Epithelial cell of proximal tubule (primary cell): ENCODE data around the gene RNASEL. TPM values are rescaled to one million over a fixed set of nuclear protein-coding genes. Genes with fewer than 3 reads are reported as not detected.
A peak's percentile ranks its signal among the peaks of the same experiment; 100 is the strongest.
"Not testable (repeated sequence)": the region's sequence is repeated elsewhere in the genome, so short reads cannot be mapped to it uniquely, and the experiment has no call there.

Experiments used
- DNase-seq: peaks from one replicate; pipeline ENCODE4 v3.0.0-alpha.2; 2011; ENCODE audit warnings: low read depth
- H3K4me3 ChIP-seq: 2 replicates; pipeline ENCODE4 v1.5.1; 2011; ENCODE audit warnings: low read depth, mild to moderate bottlenecking, low read length
- total RNA-seq: library from RNA; depleted of rRNA; stranded (reverse); fragments of >200 nt; gene quantifications from 2 replicates; pipeline ENCODE4 v1.2.3, GENCODE V29; 2015
- TF ChIP-seq, protein P1 (sequence below): conservative IDR thresholded peaks from 2 replicates; pipeline ENCODE4 v1.5.1; 2012; ENCODE audit warnings: low read depth, mild to moderate bottlenecking, low read length

The RNASEL gene
- total RNA-seq, 1 donor from 2014 or later, result 1.7 TPM

DNA sequence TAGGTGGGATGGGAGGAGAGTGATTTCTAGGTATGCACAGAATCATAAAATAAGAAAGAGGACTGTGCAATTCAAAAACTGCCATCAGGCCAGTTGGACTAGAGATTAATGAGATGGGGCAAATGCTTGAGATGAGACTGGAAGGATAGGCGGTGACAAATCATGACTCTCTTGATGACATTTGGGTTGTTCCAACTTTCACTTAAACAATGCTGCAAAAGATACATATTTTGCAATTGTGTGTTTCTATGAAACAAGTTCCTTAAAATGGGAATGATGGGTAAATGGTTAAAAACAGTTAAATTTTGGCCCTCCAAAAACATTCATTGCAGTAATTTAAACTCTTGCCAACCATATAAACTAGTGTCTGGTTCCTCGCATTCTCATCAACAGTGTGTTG, 55.2 kb downstream of the RNASEL start:
- no peak for DNase-seq
- H3K4me3 ChIP-seq, result no peak overlapping the region
- TF ChIP-seq, protein P1, sequence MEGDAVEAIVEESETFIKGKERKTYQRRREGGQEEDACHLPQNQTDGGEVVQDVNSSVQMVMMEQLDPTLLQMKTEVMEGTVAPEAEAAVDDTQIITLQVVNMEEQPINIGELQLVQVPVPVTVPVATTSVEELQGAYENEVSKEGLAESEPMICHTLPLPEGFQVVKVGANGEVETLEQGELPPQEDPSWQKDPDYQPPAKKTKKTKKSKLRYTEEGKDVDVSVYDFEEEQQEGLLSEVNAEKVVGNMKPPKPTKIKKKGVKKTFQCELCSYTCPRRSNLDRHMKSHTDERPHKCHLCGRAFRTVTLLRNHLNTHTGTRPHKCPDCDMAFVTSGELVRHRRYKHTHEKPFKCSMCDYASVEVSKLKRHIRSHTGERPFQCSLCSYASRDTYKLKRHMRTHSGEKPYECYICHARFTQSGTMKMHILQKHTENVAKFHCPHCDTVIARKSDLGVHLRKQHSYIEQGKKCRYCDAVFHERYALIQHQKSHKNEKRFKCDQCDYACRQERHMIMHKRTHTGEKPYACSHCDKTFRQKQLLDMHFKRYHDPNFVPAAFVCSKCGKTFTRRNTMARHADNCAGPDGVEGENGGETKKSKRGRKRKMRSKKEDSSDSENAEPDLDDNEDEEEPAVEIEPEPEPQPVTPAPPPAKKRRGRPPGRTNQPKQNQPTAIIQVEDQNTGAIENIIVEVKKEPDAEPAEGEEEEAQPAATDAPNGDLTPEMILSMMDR, result no peak

DNA sequence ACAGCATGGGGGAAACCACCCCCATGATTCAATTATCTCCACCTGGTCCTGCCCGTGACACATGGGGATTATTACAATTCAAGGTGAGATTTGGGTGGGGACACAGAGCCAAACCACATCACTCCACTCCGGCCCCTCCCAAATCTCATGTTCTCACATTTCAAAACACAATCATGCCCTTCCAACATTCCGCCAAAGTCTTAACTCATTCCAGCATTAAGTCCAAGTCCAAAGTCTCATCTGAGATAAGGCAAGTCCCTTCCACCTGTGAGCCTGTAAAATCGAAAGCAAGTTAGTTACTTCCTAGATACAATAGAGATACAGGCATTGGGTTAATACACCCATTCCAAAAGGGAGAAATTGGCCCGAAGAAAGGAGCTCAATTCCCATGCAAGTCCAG, 60.9 kb downstream of the RNASEL start:
- not testable (repeated sequence) for H3K4me3 ChIP-seq, DNase-seq

DNA sequence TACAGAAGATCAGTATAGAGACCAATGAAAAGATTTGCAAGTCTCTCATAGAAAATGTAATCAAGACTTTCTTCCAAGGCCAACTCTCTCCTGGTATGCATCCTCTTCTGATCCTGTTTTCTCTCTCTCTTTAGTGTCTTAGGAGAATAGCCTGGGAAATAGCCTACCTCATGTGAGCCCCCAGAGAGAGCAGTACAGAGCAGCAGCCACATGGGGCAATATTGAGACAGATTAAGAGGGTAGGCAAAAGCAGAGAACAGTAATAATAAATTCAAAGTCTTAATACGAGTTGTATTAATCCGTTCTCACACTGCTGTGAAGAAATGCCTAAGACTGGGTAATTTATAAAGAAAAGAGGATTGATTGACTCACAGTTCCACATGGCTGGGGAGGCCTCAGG, 61.4 kb downstream of the RNASEL start:
- TF ChIP-seq, protein P1, result peak; percentile 24
- H3K4me3 ChIP-seq, result no peak overlapping the region
- DNase-seq, result no peak

DNA sequence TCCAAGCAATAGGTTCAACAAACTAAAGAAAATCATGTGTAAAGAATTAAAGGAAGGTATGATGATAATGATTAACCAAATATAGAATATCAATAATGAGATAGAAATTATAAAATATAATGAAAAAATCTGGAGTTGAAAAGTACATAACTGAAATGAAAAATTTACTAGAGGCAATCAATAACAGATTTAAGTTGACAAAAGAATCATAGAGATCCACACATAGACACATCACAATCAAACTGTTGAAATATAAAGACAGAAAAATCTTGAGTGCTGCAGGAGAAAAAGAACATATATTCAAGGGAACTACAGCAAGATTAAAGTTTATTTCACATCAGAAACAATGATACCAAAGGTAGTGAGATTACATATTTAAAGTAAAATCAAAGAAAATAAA, 63.7 kb downstream of the RNASEL start:
- DNase-seq, result no peak
- H3K4me3 ChIP-seq, result no peak overlapping the region
- TF ChIP-seq, protein P1, result no peak

Other genes starting within 250 kb of the RNASEL start
- 122 and 137 TPM in 2 replicates for gene GLUL, start 197.5 kb downstream of the RNASEL start, total RNA-seq
- not detected in 2 replicates for gene TEDDM1, start 188.6 kb downstream of the RNASEL start, total RNA-seq
- gene RGSL1, start 139.1 kb downstream of the RNASEL start, total RNA-seq, result not detected in 2 replicates
- 0.36 and 0.81 TPM in 2 replicates for gene RGS16, start 15.1 kb upstream of the RNASEL start, total RNA-seq
- not detected in 2 replicates for gene RGS8, start 95.3 kb upstream of the RNASEL start, total RNA-seq
- 0.06 and 0.36 TPM in 2 replicates for gene NPL, start 200.5 kb upstream of the RNASEL start, total RNA-seq